HCT116 (cell line): ENCODE results near the gene UMODL1. TPM values are rescaled to one million over a fixed set of nuclear protein-coding genes. Genes with fewer than 3 reads are reported as not detected.

Experiments used
- ATAC-seq: fragments of 200-7000 bp; cut with Tn5 transposase; 2 replicates; pipeline ENCODE4 v1.9.1; 2020; ENCODE audit warnings: mild to moderate bottlenecking, moderate library complexity
- BruUV-seq: library from RNA; stranded (reverse); fragments of 400-500 nt; replicated peaks from 2 replicates; lab custom pipeline; 2021; lab: Mats Ljungman, UMichigan
- CTCF ChIA-PET: fragments of 300-600 bp; sonication (Branson Sonifier 250); formaldehyde crosslinking; loops from one replicate; lab custom pipeline; 2021; ENCODE audit warnings: antibody characterized with exemption; lab: Charles Lee
- POLR2A ChIA-PET: fragments of 300-600, 350-600 bp; sonication (Branson Sonifier 250); formaldehyde crosslinking; loops from one replicate; lab custom pipeline; 2021; ENCODE audit warnings: antibody characterized with exemption; lab: Charles Lee
- RAD21 ChIA-PET, 2 experiments: fragments of 300-600 bp; sonication (Branson Sonifier 250); formaldehyde crosslinking; loops; one replicate each; lab custom pipeline; 2023; ENCODE audit warnings: low total read pairs in 2 of 2; ENCODE audit not compliant: uncharacterized antibody in 2 of 2, unreplicated experiment in 2 of 2, low non-redundant PET in 1 of 2; lab: Charles Lee
- DNase-seq: peaks from one replicate; pipeline ENCODE4 v3.0.0-alpha.2; 2010; ENCODE audit warnings: low read depth, low spot score
- H2AFZ ChIP-seq: fragments of 200-600 bp; shearing (Covaris generic), sonication (generic); 2 replicates; pipeline ENCODE4 v1.6.1; 2017; ENCODE audit warnings: low read depth, mixed run types, mixed read lengths, antibody characterized with exemption, low read length; ENCODE audit not compliant: poor library complexity, severe bottlenecking
- H3K27ac ChIP-seq: 2 replicates; pipeline ENCODE4 v1.5.1; 2012; ENCODE audit warnings: low read depth, low read length
- H3K27me3 ChIP-seq: fragments of 200-600 bp; sonication (generic); 2 replicates; pipeline ENCODE4 v1.6.1; 2016; ENCODE audit warnings: mixed run types, low read length, mixed read lengths; ENCODE audit not compliant: insufficient read depth
- H3K36me3 ChIP-seq, 2 experiments: fragments of 200-500 bp in 1 of 2; fragments of 200-600 bp in 1 of 2; sonication (Bioruptor generic) in 1 of 2; sonication (generic) in 1 of 2; 2 replicates each; pipeline versions ENCODE4 v1.5.1 to v1.6.1; 2014 to 2016; ENCODE audit warnings: low read length in 2 of 2, inconsistent platforms in 1 of 2, mixed read lengths in 1 of 2, mixed run types in 1 of 2; ENCODE audit not compliant: insufficient read depth in 2 of 2, control insufficient read depth in 1 of 2
- H3K4me1 ChIP-seq, 2 experiments: fragments of 200-600 bp in 1 of 2; sonication (generic) in 1 of 2; 2 replicates each; pipeline versions ENCODE4 v1.5.1 to v1.6.1; 2012 to 2017; ENCODE audit warnings: low read length in 2 of 2, inconsistent platforms in 1 of 2, mild to moderate bottlenecking in 1 of 2, mixed read lengths in 1 of 2, mixed run types in 1 of 2, moderate library complexity in 1 of 2; ENCODE audit not compliant: insufficient read depth in 2 of 2, control insufficient read depth in 1 of 2
- H3K4me2 ChIP-seq: fragments of 200-600 bp; sonication (generic); 2 replicates; pipeline ENCODE4 v1.6.1; 2017; ENCODE audit warnings: mixed run types, low read length, mixed read lengths
- H3K4me3 ChIP-seq, 2 experiments: fragments of 200-600 bp in 1 of 2; sonication (generic) in 1 of 2; replicated peaks in 1 of 2; 2 replicates each; pipeline ENCODE4 v1.5.1; 2011 to 2016; ENCODE audit warnings: low read length in 2 of 2, control low read depth in 1 of 2, low read depth in 1 of 2, mild to moderate bottlenecking in 1 of 2, mixed read lengths in 1 of 2, mixed run types in 1 of 2
- H3K79me2 ChIP-seq: fragments of 200-600 bp; sonication (generic); 2 replicates; pipeline ENCODE4 v1.6.1; 2017; ENCODE audit warnings: mild to moderate bottlenecking, mixed run types, low read length, moderate library complexity, mixed read lengths; ENCODE audit not compliant: insufficient read depth
- H3K9ac ChIP-seq: fragments of 200-600 bp; sonication (generic); 2 replicates; pipeline ENCODE4 v1.6.1; 2016; ENCODE audit warnings: low read length, mixed read lengths
- H3K9me2 ChIP-seq: fragments of 200-600 bp; sonication (generic), shearing (Covaris generic); 2 replicates; pipeline ENCODE4 v1.6.1; 2017; ENCODE audit warnings: mixed run types, mild to moderate bottlenecking, moderate library complexity; ENCODE audit not compliant: insufficient read depth
- H3K9me3 ChIP-seq, 2 experiments: fragments of 200-500 bp in 1 of 2; fragments of 200-600 bp in 1 of 2; sonication (Bioruptor generic) in 1 of 2; sonication (generic) in 1 of 2; 2 replicates each; pipeline ENCODE4 v1.6.1; 2014 to 2017; ENCODE audit warnings: low read length in 2 of 2, mixed read lengths in 2 of 2, inconsistent platforms in 1 of 2, low read depth in 1 of 2, mild to moderate bottlenecking in 1 of 2, mixed run types in 1 of 2, moderate library complexity in 1 of 2; ENCODE audit not compliant: control insufficient read depth in 1 of 2, insufficient read depth in 1 of 2
- H4K20me1 ChIP-seq: fragments of 200-600 bp; sonication (generic), shearing (Covaris generic); 2 replicates; pipeline ENCODE4 v1.6.1; 2017; ENCODE audit warnings: mixed run types, mild to moderate bottlenecking, moderate library complexity; ENCODE audit not compliant: insufficient read depth
- ATF3 ChIP-seq: IDR thresholded peaks from 2 replicates; pipeline ENCODE4 v1.6.1; 2012
- CEBPB ChIP-seq: IDR thresholded peaks from 2 replicates; pipeline ENCODE4 v1.6.1; 2012; ENCODE audit warnings: low read depth
- ELF1 ChIP-seq: IDR thresholded peaks from 2 replicates; pipeline ENCODE4 v1.6.1; 2012; ENCODE audit warnings: low read depth, borderline replicate concordance
- EZH2 ChIP-seq: fragments of 200-600 bp; sonication (generic); IDR thresholded peaks from 2 replicates; pipeline ENCODE4 v1.6.1; 2017; ENCODE audit warnings: antibody characterized with exemption, mixed run types
- FOSL1 ChIP-seq: IDR thresholded peaks from 2 replicates; pipeline ENCODE4 v1.6.1; 2012; ENCODE audit warnings: low read depth
- JUND ChIP-seq: IDR thresholded peaks from 2 replicates; pipeline ENCODE4 v1.6.1; 2012
- MAX ChIP-seq: IDR thresholded peaks from 2 replicates; pipeline ENCODE4 v1.6.1; 2012
- POLR2A ChIP-seq: IDR thresholded peaks from 2 replicates; pipeline ENCODE4 v1.7.0; 2011; ENCODE audit warnings: borderline replicate concordance; ENCODE audit not compliant: insufficient read depth, insufficient read length; ENCODE audit errors: extremely low read depth
- POLR2AphosphoS5 ChIP-seq: IDR thresholded peaks from 2 replicates; pipeline ENCODE4 v1.6.1; 2011; ENCODE audit warnings: mild to moderate bottlenecking, low read depth, low read length, moderate library complexity
- RAD21 ChIP-seq: IDR thresholded peaks from 2 replicates; pipeline ENCODE4 v1.6.1; 2012; ENCODE audit warnings: low read depth, mild to moderate bottlenecking
- REST ChIP-seq: IDR thresholded peaks from 2 replicates; pipeline ENCODE4 v1.6.1; 2012; ENCODE audit warnings: low read depth
- SIN3A ChIP-seq: IDR thresholded peaks from 2 replicates; pipeline ENCODE4 v1.6.1; 2012; ENCODE audit warnings: low read depth
- SP1 ChIP-seq: IDR thresholded peaks from 2 replicates; pipeline ENCODE4 v1.6.1; 2012; ENCODE audit warnings: low read depth
- intact Hi-C: fragments of 100-400 bp; cut with micrococcal nuclease; formaldehyde crosslinking; loops from 2 replicates; pipeline ENCODE4 v1.10.0; 2022
- total RNA-seq: library from RNA; stranded (reverse); gene quantifications from one replicate; pipeline ENCODE4 v1.2.1, GENCODE V29; 2021; ENCODE audit not compliant: unreplicated experiment

The UMODL1 gene
- total RNA-seq, 1 experiment from 2014 or later, result not detected

- no peak for DNase-seq
- no peaks in the 10 kb centered on the region for H3K36me3 ChIP-seq
- no peak overlapping the region for H3K27ac ChIP-seq
- RAD21 ChIA-PET, result no interaction called here
- no peaks in the 10 kb centered on the region for H3K79me2 ChIP-seq
- no peaks in the 10 kb centered on the region for H3K9me2 ChIP-seq
- H2AFZ ChIP-seq, result no peak overlapping the region
- no peaks in the 10 kb centered on the region for H3K9me3 ChIP-seq
- intact Hi-C loops, result loop anchor here (10.0 kb wide), 1 partner anchor 239 kb away; the partner anchor contains the start of gene PRDM15
- no peak for TF ChIP-seq JUND
- TF ChIP-seq REST, result no peak
- TF ChIP-seq RAD21, result no peak
- no peak for TF ChIP-seq SP1
- TF ChIP-seq SIN3A, result no peak
- no peak for TF ChIP-seq POLR2A
- TF ChIP-seq ELF1, result no peak
- TF ChIP-seq FOSL1, result no peak
- no peak for TF ChIP-seq ATF3
- TF ChIP-seq EZH2, result no peak
- TF ChIP-seq MAX, result no peak
- TF ChIP-seq CEBPB, result no peak
- no peak for TF ChIP-seq POLR2AphosphoS5
- TF ChIP-seq, all 23 proteins: peak for 0
- ChIA-PET CTCF (no interaction called here), POLR2A (no interaction called here)
- H3K9ac ChIP-seq, result no peak overlapping the region
- H3K4me1 ChIP-seq, result peaks cover 0 to 5% of the 10 kb centered on the region in 2 experiments; a peak in 1 of 4 replicates
- peaks cover 15% of the 10 kb centered on the region; the same call in 1 of the 2 replicates for H3K27me3 ChIP-seq
- no peak overlapping the region for H3K4me2 ChIP-seq
- no peak for ATAC-seq
- H4K20me1 ChIP-seq, result no peaks in the 10 kb centered on the region
- H3K4me3 ChIP-seq, result no peak overlapping the region
- BruUV-seq, result no TSS peak
These were observed 42.9 kb downstream of the UMODL1 start for GRCh38 chr21:42113926-42114409.
